SK-N-MC (cell line): Measurements from ENCODE around the gene KIF5A.
A peak's percentile ranks its signal among the peaks of the same experiment; 100 is the strongest.

Experiments
- EZH2 ChIP-seq: fragments of 200-600 bp; sonication (generic); IDR thresholded peaks from one replicate; pipeline ENCODE4 v1.6.1; 2017; ENCODE audit warnings: antibody characterized with exemption
- POLR2AphosphoS5 ChIP-seq: IDR thresholded peaks from 2 replicates; pipeline ENCODE4 v1.6.1; 2012; ENCODE audit warnings: mild to moderate bottlenecking, low read depth, low read length, borderline replicate concordance

- TF ChIP-seq POLR2AphosphoS5 (peak; percentile 32; the same call in 1 of the 2 replicates), EZH2 (no peak)
Observed at GRCh38 chr12:57549909-57550640, at the start of gene KIF5A.
